Spleen (tissue), 11 donors: Measurements from ENCODE around the gene ERO1B. TPM values are rescaled to one million over a fixed set of nuclear protein-coding genes. Genes with fewer than 3 reads are reported as not detected.

ENCODE experiments used
- DNase-seq: peaks from one replicate; pipeline ENCODE4 v3.0.0-alpha.2; 2020
- H3K27ac ChIP-seq, 8 donors: fragments of 200-600 bp; sonication (generic) in 7 of 8; 1 replicate in 4 of 8; 2 replicates in 4 of 8; pipeline versions ENCODE4 v1.5.0 to v1.8.0; 2016 to 2021; ENCODE audit warnings: inconsistent platforms in 4 of 8, mild to moderate bottlenecking in 4 of 8, moderate library complexity in 1 of 8
- H3K27me3 ChIP-seq, 7 donors: fragments of 200-600 bp; sonication (generic) in 6 of 7; replicated peaks in 1 of 7; 1 replicate in 4 of 7; 2 replicates in 3 of 7; pipeline versions ENCODE4 v1.5.0 to v1.8.0; 2016 to 2021; ENCODE audit warnings: inconsistent platforms in 3 of 7, mild to moderate bottlenecking in 1 of 7
- H3K36me3 ChIP-seq, 6 donors: fragments of 200-600 bp; sonication (generic) in 5 of 6; 1 replicate in 4 of 6; 2 replicates in 2 of 6; pipeline versions ENCODE4 v1.5.0 to v1.8.0; 2016 to 2021; ENCODE audit warnings: inconsistent platforms in 2 of 6
- H3K4me1 ChIP-seq, 6 donors: fragments of 200-600 bp; sonication (generic) in 5 of 6; 1 replicate in 3 of 6; 2 replicates in 3 of 6; pipeline versions ENCODE4 v1.5.0 to v1.8.0; 2016 to 2021; ENCODE audit warnings: inconsistent platforms in 3 of 6
- H3K4me3 ChIP-seq, 8 donors: fragments of 200-600 bp; sonication (generic) in 7 of 8; 1 replicate in 4 of 8; 2 replicates in 4 of 8; pipeline versions ENCODE4 v1.5.0 to v1.8.0; 2016 to 2021; ENCODE audit warnings: inconsistent platforms in 4 of 8, mild to moderate bottlenecking in 4 of 8, moderate library complexity in 2 of 8
- H3K9me3 ChIP-seq, 8 donors: fragments of 200-600 bp; sonication (generic) in 7 of 8; 1 replicate in 4 of 8; 2 replicates in 4 of 8; pipeline versions ENCODE4 v1.5.0 to v1.8.0; 2016 to 2021; ENCODE audit warnings: inconsistent platforms in 4 of 8
- POLR2A ChIP-seq, 3 donors: fragments of 450-650 bp; IDR thresholded peaks; one replicate each; pipeline ENCODE4 v1.5.1; 2017; ENCODE audit warnings: antibody characterized with exemption in 3 of 3, mild to moderate bottlenecking in 1 of 3
- POLR2AphosphoS5 ChIP-seq, 3 donors: sonication (generic); formaldehyde crosslinking; IDR thresholded peaks; one replicate each; pipeline ENCODE4 v1.5.1; 2017; ENCODE audit warnings: antibody characterized with exemption in 3 of 3
- WGBS, 5 donors: extraction: QIAGEN DNeasy Blood & Tissue Kit in 3 of 5; methylation state at CpG; one replicate each; pipeline versions ENCODE4 v1.1.5 to v1.1.7; 2013 to 2018; 5-methylcytosine and 5-hydroxymethylcytosine counted together
- intact Hi-C: fragments of 100-400 bp; cut with DNase I; formaldehyde crosslinking; loops from one replicate; pipeline ENCODE4 v1.15.0; 2023; ENCODE audit warnings: low total_unique reads
- polyA plus RNA-seq, 3 donors: library from polyadenylated mRNA; stranded (reverse); fragments of 200-250 nt; gene quantifications; one replicate each; pipeline ENCODE4 v1.2.1, GENCODE V29; 2013
- total RNA-seq, 7 donors: library from RNA; depleted of rRNA in 3 of 7; stranded (reverse); fragments of >200 nt in 3 of 7; fragmentation: NEBNext Ultra II Directional in 4 of 7; extraction: Animal tissue kit (Norgen Biotek cat#: 25700) in 4 of 7; gene quantifications; one replicate each; pipeline versions ENCODE4 v1.1.0 to v1.2.1, GENCODE V29; 2016 to 2021
- TF ChIP-seq, protein P1 (sequence below), 11 experiments: fragments of 200-600 bp in 7 of 11; fragments of 450-650 bp in 4 of 11; sonication (generic) in 4 of 11; IDR thresholded peaks in 8 of 11; conservative IDR thresholded peaks in 3 of 11; 1 replicate in 7 of 11; 2 replicates in 4 of 11; pipeline versions ENCODE4 v1.4.0 to v1.8.0; 2016 to 2021; ENCODE audit warnings: antibody characterized with exemption in 11 of 11, inconsistent platforms in 4 of 11, mild to moderate bottlenecking in 1 of 11
- donor health status: healthy with polysubstance abuse.
- donor health status: DM: no; HTN: no; CAD: no; lungs with moderate emphysema.
- donor health status: DM: no; HTN: no; CAD: no.
- donor health status: Bipolar disorder and iron deficiency.
- donor health status: healthy.
- donor health status: DM: no; HTN: no; CAD: no.
- donor health status: DM: yes; HTN: yes; CAD: no.

Gene ERO1B
- total and polyA plus RNA-seq, 10 donors = 3.9 to 29.4 (median 16.4) TPM

DNA sequence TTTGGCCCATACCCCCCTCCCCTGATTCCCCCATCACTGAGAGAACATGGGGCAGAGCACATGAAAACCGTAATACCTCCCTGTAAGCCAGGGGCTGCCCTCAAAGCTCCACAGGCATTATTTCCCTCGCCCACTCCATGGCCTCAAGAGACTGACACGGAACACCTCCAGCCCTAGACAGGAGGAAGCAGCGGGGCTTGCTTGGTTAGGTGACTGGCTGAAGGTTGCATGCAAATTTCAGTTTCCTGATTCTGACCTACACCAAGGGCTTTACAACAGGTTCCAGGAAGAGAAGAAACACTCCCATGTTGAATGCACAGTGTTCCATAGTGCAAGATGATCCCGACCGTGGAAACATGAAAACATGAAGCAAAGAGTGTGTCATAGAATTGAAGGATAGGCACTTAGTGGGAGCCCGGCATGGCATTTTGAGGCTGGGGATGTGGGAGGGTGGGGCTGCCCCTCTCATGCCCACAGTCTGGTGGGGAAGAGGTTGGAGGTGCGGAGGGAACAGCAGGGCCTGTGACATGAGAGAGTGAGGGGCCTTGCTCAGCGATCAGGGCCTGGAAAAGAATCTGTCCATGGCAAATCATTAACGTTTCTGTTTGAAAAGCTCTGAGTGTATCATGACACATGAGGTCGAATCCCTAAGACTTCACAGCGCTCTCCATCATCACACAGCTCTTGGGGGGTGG is 106.0 kb downstream of the ERO1B start:
- 82 to 87% (median 85%) methylated on average over 12 of the region's 12 CpGs for WGBS, 5 donors
- H3K9me3 ChIP-seq = no peaks in the 10 kb centered on the region
- TF ChIP-seq, protein P1, sequence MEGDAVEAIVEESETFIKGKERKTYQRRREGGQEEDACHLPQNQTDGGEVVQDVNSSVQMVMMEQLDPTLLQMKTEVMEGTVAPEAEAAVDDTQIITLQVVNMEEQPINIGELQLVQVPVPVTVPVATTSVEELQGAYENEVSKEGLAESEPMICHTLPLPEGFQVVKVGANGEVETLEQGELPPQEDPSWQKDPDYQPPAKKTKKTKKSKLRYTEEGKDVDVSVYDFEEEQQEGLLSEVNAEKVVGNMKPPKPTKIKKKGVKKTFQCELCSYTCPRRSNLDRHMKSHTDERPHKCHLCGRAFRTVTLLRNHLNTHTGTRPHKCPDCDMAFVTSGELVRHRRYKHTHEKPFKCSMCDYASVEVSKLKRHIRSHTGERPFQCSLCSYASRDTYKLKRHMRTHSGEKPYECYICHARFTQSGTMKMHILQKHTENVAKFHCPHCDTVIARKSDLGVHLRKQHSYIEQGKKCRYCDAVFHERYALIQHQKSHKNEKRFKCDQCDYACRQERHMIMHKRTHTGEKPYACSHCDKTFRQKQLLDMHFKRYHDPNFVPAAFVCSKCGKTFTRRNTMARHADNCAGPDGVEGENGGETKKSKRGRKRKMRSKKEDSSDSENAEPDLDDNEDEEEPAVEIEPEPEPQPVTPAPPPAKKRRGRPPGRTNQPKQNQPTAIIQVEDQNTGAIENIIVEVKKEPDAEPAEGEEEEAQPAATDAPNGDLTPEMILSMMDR (IDR thresholded peaks at IDR 0.05 in 8 of 11, conservative IDR thresholded peaks at IDR 0.05 in 3 of 11) = no peak
- TF ChIP-seq POLR2A (IDR thresholded peaks at IDR 0.05) = no peak
- TF ChIP-seq POLR2AphosphoS5 (IDR thresholded peaks at IDR 0.05) = no peak
- no peaks in the 10 kb centered on the region for H3K4me1 ChIP-seq
- no peaks in the 10 kb centered on the region for H3K27me3 ChIP-seq
- intact Hi-C loops = no loop called here
- peaks cover 0 to 30% (median 5%) of the 10 kb centered on the region in 6 donors for H3K36me3 ChIP-seq
- H3K4me3 ChIP-seq = no peak overlapping the region
- H3K27ac ChIP-seq = no peak overlapping the region
- peak; percentile 41 for DNase-seq

DNA sequence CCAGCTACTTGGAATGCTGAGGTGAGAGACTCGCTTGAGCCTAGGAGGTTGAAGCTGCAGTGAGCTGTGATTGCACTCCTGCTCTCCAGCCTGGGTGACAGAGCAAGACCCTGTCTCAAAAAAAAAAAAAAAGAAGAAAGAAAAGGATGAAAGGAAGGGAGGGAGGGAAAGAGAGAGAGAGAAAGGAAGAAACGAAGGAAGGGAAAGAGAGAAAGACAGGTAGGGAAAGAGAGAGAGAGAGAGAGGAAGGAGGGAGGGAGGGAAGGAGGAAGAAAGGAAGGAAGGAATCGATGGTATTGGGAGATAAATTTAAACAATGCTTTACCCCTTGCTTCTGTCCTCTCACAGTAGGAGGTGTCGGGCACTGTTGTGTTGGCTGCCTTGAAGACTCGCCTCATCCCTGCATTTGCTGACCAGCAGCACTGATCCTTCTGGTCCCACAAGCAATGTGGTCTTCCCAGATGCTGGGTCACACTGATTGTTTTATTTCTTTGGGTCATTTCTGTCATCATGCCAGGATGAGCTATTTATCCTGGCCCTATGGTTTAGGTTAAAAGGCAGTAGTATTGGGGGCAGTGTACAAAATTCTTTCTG is 108.5 kb downstream of the ERO1B start:
- Histone ChIP-seq H3K27me3 (no peaks in the 10 kb centered on the region), H3K4me1 (peaks cover 0 to 9% (median 0%) of the 10 kb centered on the region in 6 donors), H3K27ac (no peak overlapping the region), H3K36me3 (peaks cover 0 to 11% (median 0%) of the 10 kb centered on the region in 6 donors), H3K9me3 (no peaks in the 10 kb centered on the region), H3K4me3 (no peak overlapping the region)
- WGBS, 5 donors = 73 to 84% (median 77%) methylated on average over 5 of the region's 5 CpGs
- DNase-seq = no peak
- TF ChIP-seq, protein P1 (IDR thresholded peaks at IDR 0.05 in 8 of 11, conservative IDR thresholded peaks at IDR 0.05 in 3 of 11) = no peak
- TF ChIP-seq POLR2AphosphoS5 (IDR thresholded peaks at IDR 0.05) (no peak), POLR2A (IDR thresholded peaks at IDR 0.05) (no peak)
- intact Hi-C loops = no loop called here

DNA sequence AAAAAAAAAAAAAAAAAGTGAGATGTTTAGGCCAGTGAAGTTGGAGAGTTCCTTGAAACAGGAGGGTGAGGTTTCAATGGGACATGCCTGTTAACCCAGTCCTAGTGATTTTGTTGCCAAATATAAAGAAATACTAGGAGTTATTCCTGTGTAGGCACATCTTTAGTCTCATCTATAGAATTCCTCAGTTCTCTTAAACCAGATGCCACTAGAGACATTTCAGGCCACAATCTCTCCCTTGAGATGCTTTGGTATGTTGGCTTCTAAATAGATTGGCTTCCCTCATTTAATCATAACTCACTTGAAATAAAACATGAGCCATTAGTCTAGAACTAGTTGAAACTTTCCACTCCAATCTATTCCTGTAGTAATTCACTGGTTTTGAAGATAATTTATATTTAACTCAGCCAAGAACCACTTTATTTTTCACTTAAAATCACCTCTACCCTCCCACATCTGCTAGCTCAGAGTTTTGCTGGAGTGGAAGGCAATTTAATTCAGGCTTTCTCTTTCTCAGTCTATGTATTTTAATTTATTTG is 109.6 kb downstream of the ERO1B start:
- Histone ChIP-seq H3K9me3 (no peaks in the 10 kb centered on the region), H3K27ac (no peak overlapping the region), H3K36me3 (peaks cover 0 to 11% (median 0%) of the 10 kb centered on the region in 6 donors), H3K27me3 (no peaks in the 10 kb centered on the region), H3K4me3 (no peak overlapping the region), H3K4me1 (peaks cover 0 to 9% (median 0%) of the 10 kb centered on the region in 6 donors)
- intact Hi-C loops = no loop called here
- TF ChIP-seq POLR2AphosphoS5 (IDR thresholded peaks at IDR 0.05) (no peak), POLR2A (IDR thresholded peaks at IDR 0.05) (no peak)
- TF ChIP-seq, protein P1 (IDR thresholded peaks at IDR 0.05 in 8 of 11, conservative IDR thresholded peaks at IDR 0.05 in 3 of 11) = no peak
- no peak for DNase-seq
